HEK293T (cell line): Measurements from ENCODE around the gene RESF1.

Source experiments
- CTCF ChIA-PET: fragments of 350-600 bp; formaldehyde crosslinking; extraction: SDS; loops from one replicate; lab custom pipeline; 2021; ENCODE audit warnings: antibody characterized with exemption, inconsistent platforms; lab: Yijun Ruan, JAX
- POLR2A ChIA-PET: fragments of 350-600 bp; formaldehyde crosslinking; extraction: SDS; loops from one replicate; lab custom pipeline; 2020; ENCODE audit warnings: antibody characterized with exemption, inconsistent platforms; lab: Yijun Ruan, JAX
- DNase-seq: peaks from one replicate; pipeline ENCODE4 v3.0.0; 2012; ENCODE audit warnings: mixed read lengths; ENCODE audit errors: extremely low spot score
- ARNT ChIP-seq: fragments of 450-650 bp; IDR thresholded peaks from 2 replicates; pipeline ENCODE4 v1.6.1; 2017; ENCODE audit warnings: mild to moderate bottlenecking
- BHLHE40 ChIP-seq: fragments of 450-650 bp; IDR thresholded peaks from 2 replicates; pipeline ENCODE4 v1.6.1; 2016; ENCODE audit warnings: mild to moderate bottlenecking, moderate library complexity, borderline replicate concordance
- CTBP1 ChIP-seq: fragments of 450-650 bp; IDR thresholded peaks from 2 replicates; pipeline ENCODE4 v1.6.1; 2016; ENCODE audit warnings: borderline replicate concordance
- ELF4 ChIP-seq: fragments of 450-650 bp; IDR thresholded peaks from 2 replicates; pipeline ENCODE4 v1.6.1; 2017; ENCODE audit warnings: antibody characterized with exemption
- FOXA1 ChIP-seq: fragments of 450-650 bp; IDR thresholded peaks from 2 replicates; pipeline ENCODE4 v1.6.1; 2016; ENCODE audit warnings: mild to moderate bottlenecking
- FOXK2 ChIP-seq: fragments of 450-650 bp; IDR thresholded peaks from 2 replicates; pipeline ENCODE4 v1.6.1; 2016; ENCODE audit warnings: mild to moderate bottlenecking
- FOXM1 ChIP-seq: fragments of 450-650 bp; IDR thresholded peaks from 2 replicates; pipeline ENCODE4 v1.6.1; 2017; ENCODE audit warnings: mild to moderate bottlenecking, borderline replicate concordance
- HDGF ChIP-seq: fragments of 450-650 bp; IDR thresholded peaks from 2 replicates; pipeline ENCODE4 v1.6.1; 2017; ENCODE audit warnings: antibody characterized with exemption, borderline replicate concordance
- L3MBTL2 ChIP-seq: fragments of 450-650 bp; conservative IDR thresholded peaks from 2 replicates; pipeline ENCODE4 v1.6.1; 2016; ENCODE audit warnings: mild to moderate bottlenecking
- LEF1 ChIP-seq: fragments of 450-650 bp; IDR thresholded peaks from 2 replicates; pipeline ENCODE4 v1.6.1; 2017; ENCODE audit warnings: mild to moderate bottlenecking, borderline replicate concordance
- NFRKB ChIP-seq: fragments of 450-650 bp; IDR thresholded peaks from 2 replicates; pipeline ENCODE4 v1.6.1; 2016; ENCODE audit warnings: mild to moderate bottlenecking, moderate library complexity
- PKNOX1 ChIP-seq: fragments of 450-650 bp; IDR thresholded peaks from 2 replicates; pipeline ENCODE4 v1.6.1; 2016
- SP1 ChIP-seq: fragments of 450-650 bp; IDR thresholded peaks from 2 replicates; pipeline ENCODE4 v1.6.1; 2017
- SUZ12 ChIP-seq: fragments of 450-650 bp; IDR thresholded peaks from 2 replicates; pipeline ENCODE4 v1.6.1; 2016; ENCODE audit warnings: mild to moderate bottlenecking
- TARDBP ChIP-seq: fragments of 450-650 bp; IDR thresholded peaks from 2 replicates; pipeline ENCODE4 v1.6.1; 2016
- ZNF384 ChIP-seq: fragments of 450-650 bp; IDR thresholded peaks from 2 replicates; pipeline ENCODE4 v1.6.1; 2016

Gene RESF1

GRCh38 chr12:31967539-31967938 is 8.3 kb downstream of the RESF1 start:
- no peak for TF ChIP-seq L3MBTL2
- TF ChIP-seq NFRKB = no peak
- TF ChIP-seq SUZ12 = no peak
- TF ChIP-seq ARNT = no peak
- TF ChIP-seq ZNF384 = no peak
- no peak for TF ChIP-seq BHLHE40
- no peak for TF ChIP-seq PKNOX1
- ChIA-PET POLR2A (no interaction called here), CTCF (no interaction called here)
- DNase-seq = no peak

- no peak for DNase-seq
- TF ChIP-seq FOXA1 (no peak), L3MBTL2 (no peak), FOXK2 (no peak), LEF1 (no peak), HDGF (no peak), SUZ12 (no peak), SP1 (no peak), FOXM1 (no peak), NFRKB (no peak), TARDBP (no peak), ELF4 (no peak), ZNF384 (no peak)
- POLR2A ChIA-PET = no interaction called here
- CTCF ChIA-PET = no interaction called here
Measured at GRCh38 chr12:31970199-31970598, 11.0 kb downstream of the RESF1 start.

- ChIA-PET CTCF (no interaction called here), POLR2A (no interaction called here)
- no peak for DNase-seq
Measured at GRCh38 chr12:31973818-31974217, 14.6 kb downstream of the RESF1 start.

GRCh38 chr12:31974673-31975072 is 15.5 kb downstream of the RESF1 start:
- ChIA-PET POLR2A (no interaction called here), CTCF (no interaction called here)
- no peak for DNase-seq
- TF ChIP-seq L3MBTL2 (no peak), SP1 (no peak), ZNF384 (no peak)

More at GRCh38 chr12:31973818-31974217, 14.6 kb downstream of the RESF1 start:
- no peak for TF ChIP-seq FOXA1
- no peak for TF ChIP-seq ARNT
- TF ChIP-seq PKNOX1 = no peak
- no peak for TF ChIP-seq ZNF384
- TF ChIP-seq CTBP1 = no peak
- no peak for TF ChIP-seq L3MBTL2
- no peak for TF ChIP-seq SP1

- ChIA-PET POLR2A (no interaction called here), CTCF (no interaction called here)
- DNase-seq = no peak
- no peak for TF ChIP-seq HDGF
- no peak for TF ChIP-seq SUZ12
- TF ChIP-seq BHLHE40 = no peak
- no peak for TF ChIP-seq CTBP1
- TF ChIP-seq TARDBP = no peak
- no peak for TF ChIP-seq ZNF384
- TF ChIP-seq PKNOX1 = no peak
- no peak for TF ChIP-seq ARNT
- no peak for TF ChIP-seq L3MBTL2
- TF ChIP-seq FOXA1 = no peak
- no peak for TF ChIP-seq ELF4
Measured at GRCh38 chr12:31984806-31985591, 25.8 kb downstream of the RESF1 start.

GRCh38 chr12:31985832-31986231 is 26.6 kb downstream of the RESF1 start:
- DNase-seq = no peak
- CTCF ChIA-PET = interaction anchor here (0.6 kb wide), 1 partner anchor 37 kb away, joined by 3 read pairs; no protein-coding TSS in a partner anchor
- TF ChIP-seq CTBP1 (no peak), FOXK2 (no peak), SP1 (no peak), NFRKB (no peak), ELF4 (no peak), LEF1 (no peak), PKNOX1 (no peak), FOXM1 (no peak), TARDBP (no peak), L3MBTL2 (no peak), BHLHE40 (no peak), ZNF384 (no peak), SUZ12 (no peak), HDGF (no peak), FOXA1 (no peak), ARNT (no peak)
- POLR2A ChIA-PET = no interaction called here
